HG03521 (cell line): ENCODE results near the gene TBC1D26.
"Not testable (repeated sequence)": the region's sequence is repeated elsewhere in the genome, so short reads cannot be mapped to it uniquely, and the experiment has no call there.

Experiments
- ATAC-seq: cut with Tn5 transposase; IDR thresholded peaks from one replicate; pipeline ENCODE4 v1.9.1; 2021; ENCODE audit warnings: mild to moderate bottlenecking, moderate library complexity; ENCODE audit not compliant: unreplicated experiment

TBC1D26 gene

DNA sequence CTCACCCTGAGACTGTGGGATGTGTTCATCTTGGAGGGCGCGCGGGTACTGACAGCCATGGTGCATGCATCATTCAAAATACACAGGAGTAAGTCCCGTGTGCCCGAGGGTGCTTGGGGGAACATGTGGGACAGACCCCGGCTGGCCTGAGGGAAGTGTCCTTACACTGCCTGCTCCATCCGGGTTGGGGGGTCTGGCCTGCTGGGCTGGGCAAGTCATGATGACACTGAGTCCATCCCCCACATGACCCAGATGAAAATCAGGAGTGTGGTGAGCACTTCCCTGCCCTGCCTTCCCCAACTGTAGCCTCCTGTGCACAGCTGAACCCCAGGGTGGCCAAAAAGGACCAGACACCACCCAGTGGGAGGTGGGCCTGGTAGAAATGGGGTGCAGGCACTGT, 10.8 kb downstream of the TBC1D26 start:
- ATAC-seq = no peak

DNA sequence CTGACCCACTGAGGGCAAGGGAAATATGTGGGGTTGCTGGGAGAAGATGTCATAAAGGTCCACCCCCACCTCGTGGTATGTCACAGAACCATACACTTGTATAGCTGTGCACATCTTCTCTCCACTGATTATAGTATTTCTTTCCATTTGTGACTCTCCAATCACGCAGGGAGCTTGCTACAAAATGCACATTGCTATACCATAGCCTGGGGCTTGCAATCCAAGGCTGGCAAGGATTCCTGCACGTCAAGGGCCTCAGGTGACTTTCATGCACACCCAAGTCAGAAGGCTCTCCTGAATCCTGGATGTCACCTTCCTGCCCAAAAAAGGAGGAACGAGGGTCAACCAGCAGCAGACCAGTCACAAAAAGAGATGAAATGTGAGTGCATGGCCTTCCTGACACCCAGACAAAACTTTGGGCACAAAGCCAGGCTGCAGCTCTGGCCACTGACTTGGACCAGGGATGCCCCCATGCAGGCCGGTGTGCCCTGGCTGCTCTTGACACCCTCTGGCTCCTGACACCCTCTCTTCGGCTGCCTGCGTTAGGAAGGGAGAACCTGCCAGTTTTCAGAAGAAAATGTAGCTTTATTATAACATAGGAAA, 12.1 kb downstream of the TBC1D26 start:
- no peak for ATAC-seq

- no peak for ATAC-seq
Observed at GRCh38 chr17:15744885-15745284, 12.8 kb downstream of the TBC1D26 start.

DNA sequence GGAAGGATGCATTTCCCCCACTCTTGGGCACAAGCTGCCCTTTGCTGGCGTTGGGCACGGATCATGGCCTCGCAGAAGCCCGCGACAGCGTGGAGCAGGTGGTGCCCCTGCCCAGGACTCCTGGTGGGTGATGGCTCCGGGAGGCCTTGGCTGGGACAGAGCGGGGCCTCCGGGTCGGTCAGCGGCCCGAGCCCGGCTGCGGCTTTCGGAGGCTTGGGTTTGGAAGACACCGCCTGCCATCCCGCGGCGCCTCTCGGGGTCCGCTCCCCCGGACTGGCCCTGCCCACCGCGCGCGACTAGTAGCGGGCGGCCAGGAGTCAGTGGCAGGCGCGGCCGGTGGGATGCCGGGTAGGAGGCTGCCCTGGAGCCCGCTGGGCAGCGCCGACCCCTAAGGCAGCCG, 17.3 kb downstream of the TBC1D26 start:
- ATAC-seq = not testable (repeated sequence)

- not testable (repeated sequence) for ATAC-seq
Observed at GRCh38 chr17:15768865-15769533, 36.9 kb downstream of the TBC1D26 start.

DNA sequence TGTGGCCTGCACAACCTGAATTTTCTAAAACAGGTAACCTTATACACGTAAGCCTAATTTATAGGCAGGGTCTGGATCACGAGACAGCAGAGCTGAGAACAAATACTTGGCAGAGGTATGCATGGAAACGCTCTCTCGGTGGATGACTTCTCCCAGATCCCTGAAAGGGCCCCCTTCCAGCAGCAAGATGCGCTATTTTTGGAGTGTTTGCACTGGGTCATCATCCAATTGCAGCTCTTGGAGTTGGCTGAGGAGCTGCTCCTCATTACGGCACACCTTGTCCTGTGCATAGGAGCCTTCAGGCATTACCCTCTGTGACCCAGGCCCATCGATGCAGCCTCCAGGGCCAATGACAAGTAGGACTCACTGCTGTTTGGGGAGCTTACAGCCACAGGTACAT, 38.6 kb downstream of the TBC1D26 start:
- ATAC-seq = not testable (repeated sequence)

DNA sequence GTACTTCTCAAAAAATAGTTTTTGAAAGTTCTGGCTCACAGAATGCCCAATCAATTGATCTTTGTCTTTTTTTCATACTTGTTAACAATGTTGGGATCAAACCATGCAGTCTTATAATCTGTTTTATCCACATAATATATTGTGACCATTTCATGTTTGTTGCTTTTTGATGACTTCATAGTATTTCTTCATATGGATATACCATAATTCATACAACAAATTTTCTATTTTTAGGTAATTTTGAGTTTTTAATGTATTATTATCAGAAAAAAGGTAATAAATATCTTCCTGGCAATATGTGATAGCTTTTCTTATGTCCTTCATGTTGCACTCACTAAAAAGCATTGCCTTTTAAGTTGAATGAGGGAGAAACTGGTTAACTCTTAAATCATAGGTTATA, 44.8 kb downstream of the TBC1D26 start:
- ATAC-seq = no peak

DNA sequence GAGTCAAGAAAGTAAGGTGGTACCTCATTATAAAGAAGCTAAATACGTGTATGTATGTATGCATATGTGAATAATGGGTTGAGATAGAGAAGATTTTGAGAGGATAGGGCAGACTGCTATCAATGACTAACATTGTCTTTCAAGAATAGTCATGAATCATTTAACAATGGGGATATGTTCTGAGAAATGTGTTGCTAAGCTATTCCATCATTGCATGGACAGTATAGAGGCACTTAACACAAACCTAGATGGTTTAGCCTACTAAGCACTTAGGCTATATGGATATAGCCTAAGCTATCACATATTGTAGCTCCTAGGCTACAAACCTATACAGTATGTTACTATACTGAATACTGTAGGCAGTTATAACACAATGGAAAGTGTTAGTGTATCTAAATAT, 45.2 kb downstream of the TBC1D26 start:
- no peak for ATAC-seq

DNA sequence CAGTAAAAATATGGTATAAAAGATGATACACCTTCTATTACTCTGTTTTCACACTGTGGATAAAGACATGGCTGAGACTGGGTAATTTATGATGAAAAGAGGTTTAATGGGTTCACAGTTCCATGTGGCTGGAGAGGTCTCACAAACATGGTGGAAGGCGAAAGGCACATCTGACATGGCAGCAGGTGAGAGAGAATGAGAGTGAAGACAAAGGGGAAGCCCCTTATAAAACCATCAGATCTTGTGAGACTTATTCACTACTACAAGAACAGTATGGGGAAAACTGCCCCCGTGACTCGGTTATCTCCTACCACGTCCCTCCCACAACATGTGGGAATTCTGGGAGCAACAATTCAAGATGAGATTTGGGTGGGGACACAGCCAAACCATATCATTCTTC, 45.6 kb downstream of the TBC1D26 start:
- no peak for ATAC-seq

DNA sequence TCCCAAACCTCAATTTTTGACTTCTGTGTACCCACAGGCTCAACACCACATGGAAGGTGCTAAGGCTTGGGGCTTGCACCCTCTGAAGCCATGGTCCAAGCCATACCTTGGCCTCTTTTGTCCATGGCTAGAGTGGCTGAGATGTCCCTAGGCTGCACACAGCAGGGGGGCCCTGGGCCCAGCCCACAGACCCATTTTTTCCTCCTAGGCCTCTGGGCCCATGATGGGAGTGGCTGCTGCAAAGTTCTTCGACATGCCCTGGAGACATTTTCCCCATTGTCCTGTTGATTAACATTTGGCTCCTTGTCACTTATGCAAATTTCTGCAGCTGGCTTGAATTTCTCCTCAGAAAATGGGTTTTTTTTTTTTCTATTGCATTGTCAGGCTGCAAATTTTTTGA, 47.0 kb downstream of the TBC1D26 start:
- no peak for ATAC-seq

- no peak for ATAC-seq
Observed at GRCh38 chr17:15780188-15780587, 48.1 kb downstream of the TBC1D26 start.

- no peak for ATAC-seq
Observed at GRCh38 chr17:15782866-15783265, 50.8 kb downstream of the TBC1D26 start.

GRCh38 chr17:15783461-15783860, 51.4 kb downstream of the TBC1D26 start:
- ATAC-seq = no peak

DNA sequence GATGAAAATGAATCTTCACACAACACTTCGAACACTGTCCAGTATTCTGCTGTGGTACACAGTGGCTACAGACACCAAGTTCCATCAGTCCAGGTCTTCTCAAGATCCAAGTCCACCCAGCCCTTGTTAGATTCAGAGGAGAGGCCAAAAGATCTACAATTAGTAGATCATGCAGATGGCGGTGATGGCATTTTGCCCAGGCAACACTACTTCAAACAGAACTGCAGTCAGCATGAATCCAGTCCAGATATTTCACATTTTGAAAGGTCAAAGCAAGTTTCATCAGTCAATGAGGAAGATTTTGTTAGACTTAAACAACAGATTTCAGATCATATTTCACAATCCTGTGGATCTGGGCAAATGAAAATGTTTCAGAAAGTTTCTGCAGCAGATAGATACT, 52.3 kb downstream of the TBC1D26 start:
- not testable (repeated sequence) for ATAC-seq

- ATAC-seq = not testable (repeated sequence)
Observed at GRCh38 chr17:15787363-15788075, 55.4 kb downstream of the TBC1D26 start.

- ATAC-seq = not testable (repeated sequence)
Observed at GRCh38 chr17:15788365-15788764, 56.3 kb downstream of the TBC1D26 start.
